Stimulated activated CD4-positive, alpha-beta T cell treated with anti-CD3 and anti-CD28 coated beads, Interleukin-2, amount 100 ng/mL, for 24 hours (primary cell): ENCODE data around the gene PUSL1.
"Not testable (repeated sequence)": the region's sequence is repeated elsewhere in the genome, so short reads cannot be mapped to it uniquely, and the experiment has no call there.

Source experiments
- DNase-seq, 2 donors: peaks; one replicate each; pipeline ENCODE4 v3.0.0-alpha.2; 2020

The PUSL1 gene

GRCh38 chr1:1311107-1312104 is 3.0 kb downstream of the PUSL1 start:
- no peak for DNase-seq

- no peak for DNase-seq
Observed at GRCh38 chr1:1312450-1313314, 4.3 kb downstream of the PUSL1 start.

GRCh38 chr1:1313500-1314236 is 5.3 kb downstream of the PUSL1 start:
- no peak for DNase-seq

DNA sequence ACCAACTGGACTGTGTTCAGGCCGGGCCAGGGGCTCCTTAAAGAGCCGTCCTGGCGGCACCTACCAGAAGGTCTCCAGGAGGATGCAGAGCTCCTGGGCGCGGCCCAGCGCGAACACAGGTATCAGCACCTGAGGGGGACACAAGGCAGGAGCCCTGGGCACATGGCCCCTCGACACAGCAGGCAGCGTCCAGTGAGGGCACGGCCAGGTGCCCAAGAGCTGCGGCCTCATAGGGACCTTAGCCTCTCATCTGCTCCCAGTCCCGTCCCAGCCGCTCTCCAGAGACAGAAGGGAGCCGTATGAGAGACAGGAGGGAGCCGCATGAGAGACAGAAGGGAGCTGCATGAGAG is 5.8 kb downstream of the PUSL1 start:
- no peak for DNase-seq

DNA sequence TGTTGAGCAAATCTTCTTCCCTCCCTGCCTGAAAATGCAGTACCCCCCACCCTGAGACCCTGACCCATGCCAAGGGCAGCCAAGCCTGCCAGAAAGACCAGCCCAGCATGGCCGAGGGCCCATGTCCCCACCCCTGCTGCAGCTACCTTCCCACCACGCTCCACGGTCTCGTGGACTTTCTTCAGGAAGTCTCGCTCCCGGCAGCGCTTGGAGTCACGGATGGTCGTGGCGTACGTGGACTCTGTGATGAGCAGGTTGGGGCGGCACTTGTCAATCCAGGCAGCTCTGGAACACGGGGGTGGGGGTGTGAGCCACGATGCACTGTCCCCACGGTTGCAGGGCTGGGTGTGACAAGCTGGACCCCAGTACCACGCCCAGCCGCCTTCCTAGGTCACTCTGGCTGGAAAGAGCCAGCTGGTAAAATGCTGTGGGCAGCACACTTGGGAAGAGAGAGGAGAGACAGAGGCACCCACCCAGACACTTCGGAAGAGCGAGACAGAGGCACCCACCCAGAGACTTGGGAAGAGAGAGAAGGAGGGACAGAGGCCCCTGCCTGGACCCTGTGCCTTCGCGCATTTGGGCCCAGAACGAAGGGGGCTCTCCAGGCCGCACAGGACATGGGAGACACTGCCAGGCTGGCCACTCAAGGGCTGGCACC is 6.4 kb downstream of the PUSL1 start:
- DNase-seq, result no peak

DNA sequence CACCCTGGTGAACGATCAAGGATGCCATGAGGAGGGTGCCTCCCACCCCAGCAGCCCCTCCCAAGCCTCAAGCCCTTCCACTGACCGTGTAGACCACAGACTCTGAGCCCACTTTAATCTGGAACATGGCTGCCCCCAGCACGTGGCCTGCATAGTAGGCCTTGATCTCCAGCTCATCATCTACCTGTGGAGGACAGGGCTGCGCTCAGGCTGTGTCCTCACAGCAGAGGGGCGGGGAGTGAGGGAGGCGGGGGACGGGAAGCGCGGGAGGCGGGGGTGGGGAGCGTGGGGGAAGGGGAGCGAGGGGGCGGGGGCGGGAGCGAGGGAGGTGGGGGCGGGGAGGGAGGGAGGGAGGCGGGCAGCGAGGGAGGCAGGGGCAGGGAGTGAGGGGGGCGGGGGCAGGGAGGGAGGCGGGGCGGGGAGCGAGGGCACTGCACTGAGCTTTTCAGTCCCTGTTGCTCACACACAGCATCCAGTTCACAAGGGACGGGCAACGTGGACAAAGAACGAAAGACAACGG is 7.1 kb downstream of the PUSL1 start:
- no peak for DNase-seq

DNA sequence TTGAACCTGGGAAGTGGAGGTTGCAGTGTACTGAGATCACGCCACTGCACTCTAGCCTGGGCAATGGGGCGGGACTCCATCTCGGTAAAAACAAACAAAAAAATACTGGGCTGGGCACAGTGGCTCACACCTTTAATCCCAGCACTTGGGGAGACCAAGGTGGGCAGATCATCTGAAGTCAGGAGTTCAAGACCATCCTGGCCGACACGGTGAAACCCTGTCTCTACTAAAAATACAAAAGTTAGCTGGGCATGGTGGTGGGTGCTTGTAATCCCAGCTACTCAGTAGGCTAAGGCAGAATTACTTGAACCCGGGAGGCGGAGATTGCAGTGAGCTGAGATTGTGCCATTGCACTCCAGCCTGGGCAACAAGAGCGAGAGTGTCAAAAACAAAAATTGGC is 7.8 kb downstream of the PUSL1 start:
- DNase-seq, result not testable (repeated sequence)

DNA sequence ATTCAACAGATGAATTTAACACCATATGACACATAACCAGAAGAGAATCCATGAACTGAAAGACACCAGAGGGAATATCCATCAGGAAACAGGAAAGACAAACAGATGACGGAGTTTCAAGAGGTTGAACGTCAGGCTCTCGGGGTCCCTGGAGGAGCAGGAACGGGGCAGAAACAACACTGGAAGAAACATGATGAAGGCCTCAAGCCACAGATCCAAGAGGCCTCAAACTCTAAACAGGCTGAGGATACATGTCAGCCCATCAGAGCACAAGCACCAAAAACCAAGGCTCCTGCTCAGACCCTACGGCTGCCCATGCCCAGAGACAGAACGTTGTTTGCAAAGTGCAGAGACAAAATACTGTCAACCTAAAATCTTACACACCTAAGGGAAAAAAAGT is 9.0 kb downstream of the PUSL1 start:
- DNase-seq, result no peak

GRCh38 chr1:1318131-1318652 is 9.8 kb downstream of the PUSL1 start:
- no peak for DNase-seq

DNA sequence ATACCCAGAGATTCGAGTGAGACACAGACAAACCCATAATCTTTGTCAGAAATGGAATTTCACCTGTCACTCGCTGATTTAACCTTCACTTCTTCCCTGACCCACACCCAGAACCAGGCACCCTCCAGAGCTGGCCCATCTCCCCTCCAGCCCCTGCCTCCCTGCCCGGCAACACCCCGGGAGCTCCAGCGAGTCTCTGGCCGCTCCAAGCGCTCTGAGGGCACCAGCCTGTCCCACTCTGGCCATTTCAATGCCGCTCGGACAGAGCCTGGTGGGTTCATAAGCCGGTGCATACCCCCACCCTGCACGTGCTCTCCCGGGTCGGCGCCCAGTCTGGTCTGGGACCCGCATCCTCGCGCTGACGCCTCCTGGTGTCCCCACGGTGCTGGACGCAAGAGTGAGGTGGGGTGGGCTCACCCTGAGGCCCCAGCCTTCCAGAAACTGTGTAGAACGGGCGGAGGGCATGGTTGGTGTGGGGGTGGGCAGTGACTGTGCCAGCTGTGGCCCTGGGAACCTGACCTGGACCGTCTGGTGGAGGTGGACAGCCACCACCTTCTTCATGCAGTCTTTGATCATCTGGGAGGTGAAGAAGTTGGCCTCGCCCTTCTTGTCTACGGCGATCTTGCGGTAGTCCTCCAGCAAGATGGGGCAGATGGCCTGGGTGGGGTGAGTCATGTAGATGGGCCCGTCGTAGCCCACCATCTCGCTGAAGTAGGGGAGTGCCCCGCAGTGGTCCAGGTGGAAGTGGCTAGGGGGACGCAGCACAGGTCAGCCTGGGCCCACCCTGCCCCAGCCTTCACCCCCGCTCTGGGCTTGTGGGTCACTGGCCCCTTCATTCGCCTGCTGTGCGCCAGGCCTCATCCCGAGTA is 10.6 kb downstream of the PUSL1 start:
- DNase-seq, result no peak

DNA sequence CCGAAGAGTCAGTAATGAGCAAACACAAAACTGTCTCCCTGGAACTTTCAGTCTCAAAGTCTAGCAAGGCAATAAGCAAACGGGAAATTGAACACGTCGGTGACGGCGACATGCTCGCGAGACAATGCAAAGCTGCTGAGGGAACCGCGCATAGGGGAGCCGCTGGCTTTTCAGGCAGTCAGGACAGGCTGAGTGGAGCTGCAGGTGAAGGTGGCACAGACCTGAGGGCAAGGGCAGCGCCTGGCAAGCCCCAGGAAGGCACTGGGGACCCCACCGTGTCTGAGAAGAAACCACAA is 11.2 kb downstream of the PUSL1 start:
- no peak for DNase-seq

- no peak for DNase-seq
Observed at GRCh38 chr1:1320666-1321448, 12.5 kb downstream of the PUSL1 start.

GRCh38 chr1:1321477-1321876 is 13.1 kb downstream of the PUSL1 start:
- DNase-seq, result no peak

DNA sequence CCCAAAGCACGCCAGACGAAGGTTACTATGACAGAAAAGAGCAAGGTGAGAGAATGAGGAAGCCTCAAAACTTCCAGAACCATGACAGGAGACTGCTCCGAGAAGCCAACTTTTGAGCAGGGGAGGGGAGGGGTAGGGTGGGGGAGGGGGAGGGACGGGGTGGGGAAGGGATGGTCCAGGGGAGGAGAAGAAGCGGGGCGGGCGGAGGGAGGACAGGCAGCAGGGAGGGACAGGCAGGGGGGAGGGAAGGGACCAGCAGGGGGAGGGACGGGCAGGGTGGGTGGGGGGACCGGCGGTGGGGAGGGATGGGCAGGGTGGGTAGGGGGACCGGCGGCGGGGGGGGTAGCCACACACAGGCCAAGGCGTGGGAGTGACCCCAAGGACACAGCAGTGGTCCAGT is 14.0 kb downstream of the PUSL1 start:
- DNase-seq, result no peak

DNA sequence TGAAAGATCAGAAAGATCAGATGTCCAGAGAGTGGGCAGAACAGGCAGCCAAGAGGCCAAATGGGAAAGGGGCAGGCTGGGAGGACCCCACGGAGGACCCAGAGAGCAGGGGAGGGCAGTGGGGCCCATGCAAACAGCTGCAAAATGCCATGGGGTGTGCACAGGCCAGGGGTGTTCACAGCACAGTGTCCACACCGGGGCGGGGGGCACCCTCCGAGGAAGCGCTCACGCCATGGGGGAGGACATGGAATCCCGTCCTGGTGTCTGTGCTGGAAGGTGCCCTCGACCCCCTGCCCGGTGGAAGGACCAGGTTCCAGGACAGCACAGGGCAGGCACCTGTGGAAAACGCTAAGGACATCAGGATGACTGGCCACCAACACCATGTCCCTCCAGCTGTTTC is 14.6 kb downstream of the PUSL1 start:
- DNase-seq, result no peak

- no peak for DNase-seq
Observed at GRCh38 chr1:1324084-1324523, 15.7 kb downstream of the PUSL1 start.

DNA sequence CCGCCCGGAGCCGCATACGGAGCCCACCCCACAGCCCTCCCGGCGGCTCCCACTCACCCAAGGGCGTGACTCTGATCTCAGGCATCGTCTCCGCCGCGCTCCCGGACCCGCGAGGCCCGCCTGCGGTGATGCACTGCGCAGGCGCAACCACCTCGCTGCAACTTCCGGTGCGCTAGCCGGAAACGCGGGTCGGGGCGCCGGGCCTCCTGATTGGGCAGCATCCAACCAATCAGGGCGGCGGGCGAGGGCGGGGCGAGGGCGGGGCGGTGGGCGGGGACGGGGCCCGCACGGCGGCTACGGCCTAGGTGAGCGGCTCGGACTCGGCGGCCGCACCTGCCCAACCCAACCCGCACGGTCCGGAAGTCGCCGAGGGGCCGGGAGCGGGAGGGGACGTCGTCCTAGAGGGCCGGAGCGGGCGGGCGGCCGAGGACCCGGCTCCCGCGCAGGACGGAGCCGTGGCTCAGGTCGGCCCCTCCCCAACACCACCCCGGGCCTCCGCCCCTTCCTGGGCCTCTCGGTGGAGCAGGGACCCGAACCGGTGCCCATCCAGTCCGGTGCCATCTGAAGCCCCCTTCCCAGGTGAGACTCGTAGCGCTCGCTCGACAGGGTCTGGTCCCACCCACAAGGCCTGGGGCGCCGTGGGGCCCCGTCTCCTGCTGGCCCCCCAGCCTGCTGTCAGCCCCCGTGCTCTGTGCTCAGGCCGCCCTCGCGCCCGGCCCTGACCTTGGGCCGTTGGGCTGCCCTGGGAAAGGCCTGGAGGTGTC is 16.3 kb downstream of the PUSL1 start, which contains the start of the genes CPTP and INTS11:
Gene CPTP (plus strand): TSS at position 279 of the 764 bp plus-strand sequence. CDS start 2,109 bp downstream, outside the sequence.
Gene INTS11 (minus strand): TSS at position 137 of the 764 bp plus-strand sequence. CDS start 52 bp downstream, at position 85.
- peak; percentile 96 to 97 for DNase-seq

DNA sequence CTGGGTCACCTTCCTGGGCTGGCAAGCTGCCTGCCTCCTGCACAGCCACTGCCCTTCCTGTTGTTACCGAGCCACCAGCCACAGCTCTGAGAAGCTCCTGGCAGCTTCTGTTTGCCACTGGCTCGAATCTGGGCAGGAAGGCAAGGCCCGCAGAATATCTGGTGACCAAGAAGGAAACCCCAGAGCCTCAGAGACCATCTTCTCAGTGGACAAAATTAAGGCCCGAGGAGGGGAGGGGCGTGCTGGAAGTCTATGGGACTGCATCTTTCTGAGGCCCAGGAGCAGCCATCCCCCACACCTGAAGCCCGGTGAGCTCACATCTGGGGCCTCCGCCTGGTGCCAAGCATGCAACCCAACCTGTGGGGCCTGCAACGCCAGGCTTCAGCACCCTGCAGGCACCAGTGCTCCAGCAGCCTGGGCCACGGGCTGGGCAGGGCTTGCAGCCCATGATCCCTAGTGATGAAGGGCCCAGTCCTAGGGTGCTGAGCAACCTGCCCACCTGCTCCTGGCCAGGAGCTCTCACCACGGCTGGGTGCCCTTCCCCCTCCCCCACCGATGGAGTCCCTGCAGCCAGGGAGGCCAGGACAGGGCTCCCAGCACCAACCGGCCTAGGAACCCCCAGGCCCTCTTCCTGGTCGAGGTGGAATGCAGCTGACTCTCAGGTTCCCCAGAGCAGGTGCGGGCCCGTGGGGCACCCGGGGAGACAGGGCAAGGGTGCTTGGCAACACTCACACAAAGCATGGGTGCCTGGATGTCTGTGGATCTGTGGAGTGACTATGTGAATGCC is 17.1 kb downstream of the PUSL1 start:
- no peak for DNase-seq
